ENCODE measurements around the gene PKN3.
"Not testable (repeated sequence)": the region's sequence is repeated elsewhere in the genome, so short reads cannot be mapped to it uniquely, and the experiment has no call there.

The PKN3 gene

DNA sequence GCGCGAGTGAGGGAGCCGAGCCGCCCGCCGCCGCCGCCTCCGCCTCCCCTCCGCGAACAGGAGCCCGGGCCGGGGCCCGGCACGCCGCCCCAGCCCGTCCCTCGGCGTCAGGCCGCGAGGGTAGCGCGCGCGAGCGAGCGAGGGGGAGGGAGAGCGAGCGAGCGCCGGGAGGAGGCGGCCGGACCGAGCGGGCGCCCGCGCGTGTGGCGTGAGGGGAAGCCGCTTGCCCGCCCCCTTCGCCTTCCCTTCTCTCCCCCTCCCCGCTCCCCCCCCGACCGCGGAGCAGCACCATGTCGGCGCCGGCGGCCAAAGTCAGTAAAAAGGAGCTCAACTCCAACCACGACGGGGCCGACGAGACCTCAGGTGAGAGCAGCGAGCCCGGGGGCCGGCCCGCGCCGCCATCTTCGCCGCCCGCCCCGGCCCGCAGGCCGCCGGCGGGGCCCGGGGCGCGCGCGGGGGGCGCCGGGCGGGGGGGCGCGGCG, 13.0 kb upstream of the PKN3 start:
- no peak overlapping the region for H2AFZ ChIP-seq (ENCODE audit: low read length)
- peaks cover 27% of the 10 kb centered on the region for H3K4me1 ChIP-seq (ENCODE audit: low read length)
- no peak for TF ChIP-seq EZH2 (optimal IDR thresholded peaks at IDR 0.05; ENCODE audit: low read depth, low read length)
- TF ChIP-seq EZH2phosphoT487 (IDR thresholded peaks at IDR 0.05; ENCODE audit: low read length), result no peak
- no peak for TF ChIP-seq CTCF (IDR thresholded peaks at IDR 0.05; ENCODE audit: low read length)
- no peaks in the 10 kb centered on the region for H3K27me3 ChIP-seq (replicated peaks; ENCODE audit: insufficient read depth, low read length)
- H3K27ac ChIP-seq (ENCODE audit: low read length), result peak overlapping the region; percentile 46; the same call in 1 of the 2 replicates
- H3K4me2 ChIP-seq (ENCODE audit: low read depth, low read length), result no peak overlapping the region
- H3K9ac ChIP-seq (ENCODE audit: low read length), result peak overlapping the region; percentile 61; the same call in 1 of the 2 replicates
- H3K36me3 ChIP-seq (replicated peaks; ENCODE audit: insufficient read depth, low read length), result peaks cover 10% of the 10 kb centered on the region; the same call in 1 of the 2 replicates
- no peaks in the 10 kb centered on the region for H3K9me2 ChIP-seq (replicated peaks; ENCODE audit: insufficient read depth, low read length)
- peak overlapping the region; percentile 55; the same call in 1 of the 2 replicates for H3K4me3 ChIP-seq (ENCODE audit: low read length)
- H3K9me3 ChIP-seq (replicated peaks; ENCODE audit: insufficient read depth, low read length), result no peaks in the 10 kb centered on the region
- peaks cover 42% of the 10 kb centered on the region for H3F3A ChIP-seq (ENCODE audit: insufficient read depth, low read length)
- H3K79me2 ChIP-seq (ENCODE audit: low read length), result peaks cover 87% of the 10 kb centered on the region
- H4K20me1 ChIP-seq (ENCODE audit: insufficient read depth, low read length), result peaks cover 29% of the 10 kb centered on the region
- no peak for DNase-seq

DNA sequence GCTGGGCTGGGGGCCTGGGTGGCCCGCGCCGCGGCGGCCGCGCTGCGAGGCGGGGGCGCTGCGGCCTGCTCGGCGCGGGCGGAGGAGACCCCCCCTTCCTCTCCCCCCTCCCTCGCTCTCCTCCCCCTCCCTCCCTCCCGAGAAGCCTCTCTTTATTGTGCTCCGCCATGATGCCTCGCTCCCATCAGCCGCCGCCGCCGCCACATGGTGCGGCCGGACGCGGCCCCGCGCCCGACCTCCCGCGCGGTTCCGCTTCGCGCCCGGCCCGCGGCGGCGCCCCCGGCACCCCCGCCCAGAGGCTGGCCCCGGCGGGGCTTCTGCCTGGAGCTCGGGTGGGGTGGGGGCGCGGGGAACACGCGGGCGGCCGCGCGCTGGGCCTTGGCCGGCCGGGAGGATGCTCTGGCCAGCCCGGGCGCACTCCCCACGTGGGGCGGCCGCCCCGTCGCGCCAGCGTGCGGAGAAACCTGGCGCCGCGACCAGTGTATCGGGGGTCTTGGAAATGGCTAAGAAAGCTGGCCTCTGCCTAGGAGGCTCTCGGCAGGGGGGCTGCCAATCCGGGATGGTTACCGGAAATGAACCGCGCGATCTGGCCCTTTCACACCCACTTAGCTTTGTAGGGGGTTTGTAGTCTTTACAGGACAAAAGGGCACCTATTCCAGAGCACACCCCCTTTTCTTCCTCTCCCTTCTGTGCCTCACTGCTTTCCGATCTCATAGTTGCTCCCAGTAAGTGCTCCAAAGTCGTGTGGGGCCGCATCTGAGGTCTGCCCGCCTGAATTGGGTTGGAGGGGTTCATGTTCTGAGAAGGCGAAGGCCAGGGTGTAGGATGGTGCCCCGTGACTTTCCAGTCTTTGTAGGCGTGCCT, 12.3 kb upstream of the PKN3 start:
- H3K4me3 ChIP-seq (ENCODE audit: low read length), result peak overlapping the region; percentile 87
- H3K27ac ChIP-seq (ENCODE audit: low read length), result peak overlapping the region; percentile 24; the same call in 1 of the 2 replicates
- peaks cover 82% of the 10 kb centered on the region for H3K79me2 ChIP-seq (ENCODE audit: low read length)
- H3F3A ChIP-seq (ENCODE audit: insufficient read depth, low read length), result peaks cover 39% of the 10 kb centered on the region
- no peaks in the 10 kb centered on the region for H3K9me2 ChIP-seq (replicated peaks; ENCODE audit: insufficient read depth, low read length)
- no peaks in the 10 kb centered on the region for H3K9me3 ChIP-seq (replicated peaks; ENCODE audit: insufficient read depth, low read length)
- H3K9ac ChIP-seq (ENCODE audit: low read length), result peak overlapping the region; percentile 81
- peaks cover 10% of the 10 kb centered on the region; the same call in 1 of the 2 replicates for H3K36me3 ChIP-seq (replicated peaks; ENCODE audit: insufficient read depth, low read length)
- peak overlapping the region; percentile 64 for H3K4me2 ChIP-seq (ENCODE audit: low read depth, low read length)
- H4K20me1 ChIP-seq (ENCODE audit: insufficient read depth, low read length), result peaks cover 32% of the 10 kb centered on the region
- no peak overlapping the region for H2AFZ ChIP-seq (ENCODE audit: low read length)
- TF ChIP-seq EZH2phosphoT487 (IDR thresholded peaks at IDR 0.05; ENCODE audit: low read length) (no peak), EZH2 (optimal IDR thresholded peaks at IDR 0.05; ENCODE audit: low read depth, low read length) (no peak), CTCF (IDR thresholded peaks at IDR 0.05; ENCODE audit: low read length) (no peak)
- no peaks in the 10 kb centered on the region for H3K27me3 ChIP-seq (replicated peaks; ENCODE audit: insufficient read depth, low read length)
- no peak for DNase-seq
- H3K4me1 ChIP-seq (ENCODE audit: low read length), result peaks cover 25% of the 10 kb centered on the region

DNA sequence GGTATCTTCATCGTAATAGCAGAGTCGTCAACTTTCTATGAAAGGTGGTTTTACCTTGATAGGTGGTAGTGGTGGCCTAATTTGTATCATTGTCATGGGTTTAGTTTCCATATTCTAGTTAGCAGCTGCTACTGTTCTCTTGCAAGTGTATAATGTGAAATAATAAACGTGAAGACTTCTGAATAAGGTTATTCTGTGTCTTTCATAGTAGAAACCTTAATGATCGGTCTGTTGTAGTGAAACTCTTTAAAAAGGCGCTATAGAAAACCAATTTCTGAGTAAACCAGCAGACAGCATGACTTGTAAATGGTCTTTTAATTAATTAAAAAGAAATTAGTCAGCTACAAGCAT, 11.6 kb upstream of the PKN3 start:
- Histone ChIP-seq H3K9ac (ENCODE audit: low read length) (peak overlapping the region; percentile 81), H3K9me3 (replicated peaks; ENCODE audit: insufficient read depth, low read length) (no peaks in the 10 kb centered on the region), H3K4me3 (ENCODE audit: low read length) (peak overlapping the region; percentile 87), H3K79me2 (ENCODE audit: low read length) (peaks cover 75% of the 10 kb centered on the region), H3F3A (ENCODE audit: insufficient read depth, low read length) (peaks cover 34% of the 10 kb centered on the region), H3K9me2 (replicated peaks; ENCODE audit: insufficient read depth, low read length) (no peaks in the 10 kb centered on the region), H3K36me3 (replicated peaks; ENCODE audit: insufficient read depth, low read length) (peaks cover 12% of the 10 kb centered on the region), H3K4me2 (ENCODE audit: low read depth, low read length) (peak overlapping the region; percentile 64), H3K4me1 (ENCODE audit: low read length) (peaks cover 24% of the 10 kb centered on the region), H3K27ac (ENCODE audit: low read length) (peak overlapping the region; percentile 24; the same call in 1 of the 2 replicates), H3K27me3 (replicated peaks; ENCODE audit: insufficient read depth, low read length) (no peaks in the 10 kb centered on the region), H4K20me1 (ENCODE audit: insufficient read depth, low read length) (peaks cover 32% of the 10 kb centered on the region), H2AFZ (ENCODE audit: low read length) (no peak overlapping the region)
- TF ChIP-seq EZH2phosphoT487 (IDR thresholded peaks at IDR 0.05; ENCODE audit: low read length), result no peak
- no peak for TF ChIP-seq CTCF (IDR thresholded peaks at IDR 0.05; ENCODE audit: low read length)
- TF ChIP-seq EZH2 (optimal IDR thresholded peaks at IDR 0.05; ENCODE audit: low read depth, low read length), result no peak
- DNase-seq, result peak; percentile 37

DNA sequence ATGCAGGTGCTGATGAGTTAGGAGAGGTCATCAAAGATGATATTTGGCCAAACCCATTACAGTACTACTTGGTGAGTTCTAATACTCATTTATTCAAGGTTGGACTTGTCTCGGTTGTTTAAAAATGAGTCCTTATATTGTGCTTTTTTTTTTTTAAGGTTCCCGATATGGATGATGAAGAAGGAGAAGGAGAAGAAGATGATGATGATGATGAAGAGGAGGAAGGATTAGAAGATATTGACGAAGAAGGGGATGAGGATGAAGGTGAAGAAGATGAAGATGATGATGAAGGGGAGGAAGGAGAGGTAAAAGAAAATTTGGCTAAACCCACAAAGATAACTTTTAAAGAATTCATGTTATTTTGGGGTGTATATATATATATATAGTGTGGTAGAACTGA, 8.6 kb upstream of the PKN3 start:
- peaks cover 15% of the 10 kb centered on the region for H3K36me3 ChIP-seq (replicated peaks; ENCODE audit: insufficient read depth, low read length)
- not testable (repeated sequence) for H3K4me3 ChIP-seq (ENCODE audit: low read length); H2AFZ ChIP-seq (ENCODE audit: low read length); H3K9ac ChIP-seq (ENCODE audit: low read length); H3K4me1 ChIP-seq (ENCODE audit: low read length); H3K27ac ChIP-seq (ENCODE audit: low read length); DNase-seq; H3K4me2 ChIP-seq (ENCODE audit: low read depth, low read length); H3K9me2 ChIP-seq (replicated peaks; ENCODE audit: insufficient read depth, low read length); H3K9me3 ChIP-seq (replicated peaks; ENCODE audit: insufficient read depth, low read length); H3K27me3 ChIP-seq (replicated peaks; ENCODE audit: insufficient read depth, low read length)
- H3K79me2 ChIP-seq (ENCODE audit: low read length), result peaks cover 45% of the 10 kb centered on the region
- peaks cover 30% of the 10 kb centered on the region for H3F3A ChIP-seq (ENCODE audit: insufficient read depth, low read length)
- H4K20me1 ChIP-seq (ENCODE audit: insufficient read depth, low read length), result peaks cover 36% of the 10 kb centered on the region

All from MM.1S (cell line).